ENCODE data around the gene RPH3AL. TPM values are rescaled to one million over a fixed set of nuclear protein-coding genes. Genes with fewer than 3 reads are reported as not detected.
A peak's percentile ranks its signal among the peaks of the same experiment; 100 is the strongest.

The RPH3AL gene
- total RNA-seq, 1 experiment from 2014 or later, result 3.0 TPM

- H3K9me3 Mint-ChIP-seq, result no peaks in the 10 kb centered on the region
- H3K9me3 ChIP-seq (ENCODE audit: control insufficient read depth, low read depth, low read length), result no peaks in the 10 kb centered on the region
- no peak overlapping the region for H3T11ph ChIP-seq (ENCODE audit: low read length)
- no peak overlapping the region for H3K27ac ChIP-seq (ENCODE audit: insufficient read length, low read depth, low read length)
- H3K56ac ChIP-seq (ENCODE audit: insufficient read length, low read depth, low read length), result no peak overlapping the region
- H3K27ac Mint-ChIP-seq, result peak overlapping the region in 1 of 3 experiments; percentile 24; a peak in 1 of 7 replicates
- H2BK5ac ChIP-seq (ENCODE audit: insufficient read length, low read length), result no peak overlapping the region
- WGBS (ENCODE audit: extremely low coverage, insufficient read length, low lambda C conversion rate), result no CpG with 5 or more reads among the region's 16 CpGs
- no peak overlapping the region for H3K4me3 Mint-ChIP-seq
- H3K23me2 ChIP-seq (ENCODE audit: insufficient read length, low read depth, low read length, poor library complexity, severe bottlenecking), result no peaks in the 10 kb centered on the region
- H3K14ac ChIP-seq (ENCODE audit: insufficient read depth, low read length), result no peak overlapping the region; the same call in 1 of the 2 replicates
- H3K79me2 ChIP-seq (ENCODE audit: insufficient read depth, low read length), result no peaks in the 10 kb centered on the region
- H3K4me2 ChIP-seq (ENCODE audit: insufficient read depth, insufficient read length, low read length), result no peak overlapping the region
- no peak overlapping the region for H3K18ac ChIP-seq (ENCODE audit: insufficient read length, low read depth, low read length)
- no peaks in the 10 kb centered on the region for H3K79me1 ChIP-seq (ENCODE audit: insufficient read depth, low read depth, low read length, poor library complexity, severe bottlenecking)
- H2AK5ac ChIP-seq (ENCODE audit: insufficient read length, low read length), result no peak overlapping the region
- no peak overlapping the region for H2BK20ac ChIP-seq (ENCODE audit: low read depth, low read length, poor library complexity, severe bottlenecking)
- no peak overlapping the region for H4K5ac ChIP-seq (ENCODE audit: insufficient read length, low read depth, low read length)
- DNase-seq, result no peak
- H3K4me1 ChIP-seq (ENCODE audit: insufficient read depth, low read length), result peaks cover 5% of the 10 kb centered on the region; the same call in 1 of the 2 replicates
- no peaks in the 10 kb centered on the region for H4K20me1 ChIP-seq (ENCODE audit: control insufficient read depth, insufficient read depth, insufficient read length)
- H3K27me3 Mint-ChIP-seq (ENCODE audit: low read depth), result no peaks in the 10 kb centered on the region; the same call in none of the 2 replicates
- H2BK120ac ChIP-seq (ENCODE audit: low read depth, low read length, poor library complexity, severe bottlenecking), result no peak overlapping the region
- no peaks in the 10 kb centered on the region for H3K36me3 Mint-ChIP-seq (ENCODE audit: insufficient read depth in 1 of 3, low read depth in 3 of 3)
- H2BK12ac ChIP-seq (ENCODE audit: insufficient read length, low read depth, low read length), result no peak overlapping the region
- no peak overlapping the region for H4K8ac ChIP-seq (replicated peaks; ENCODE audit: insufficient read length, low read depth, low read length)
- H3K9ac ChIP-seq (ENCODE audit: extremely low read depth, insufficient read length, low read length), result no peak overlapping the region
- no peak overlapping the region for H2AFZ ChIP-seq (ENCODE audit: low read length)
- H2BK15ac ChIP-seq (ENCODE audit: low read depth, low read length), result no peak overlapping the region
- no peaks in the 10 kb centered on the region for H3K27me3 ChIP-seq (ENCODE audit: insufficient read depth, low read length)
- H4K91ac ChIP-seq (ENCODE audit: insufficient read length, low read depth, low read length), result no peak overlapping the region
- H3K23ac ChIP-seq (ENCODE audit: insufficient read length, low read depth, low read length), result no peak overlapping the region
- no peak overlapping the region for H3K4ac ChIP-seq (ENCODE audit: low read depth, low read length)
- TF ChIP-seq, protein P1, sequence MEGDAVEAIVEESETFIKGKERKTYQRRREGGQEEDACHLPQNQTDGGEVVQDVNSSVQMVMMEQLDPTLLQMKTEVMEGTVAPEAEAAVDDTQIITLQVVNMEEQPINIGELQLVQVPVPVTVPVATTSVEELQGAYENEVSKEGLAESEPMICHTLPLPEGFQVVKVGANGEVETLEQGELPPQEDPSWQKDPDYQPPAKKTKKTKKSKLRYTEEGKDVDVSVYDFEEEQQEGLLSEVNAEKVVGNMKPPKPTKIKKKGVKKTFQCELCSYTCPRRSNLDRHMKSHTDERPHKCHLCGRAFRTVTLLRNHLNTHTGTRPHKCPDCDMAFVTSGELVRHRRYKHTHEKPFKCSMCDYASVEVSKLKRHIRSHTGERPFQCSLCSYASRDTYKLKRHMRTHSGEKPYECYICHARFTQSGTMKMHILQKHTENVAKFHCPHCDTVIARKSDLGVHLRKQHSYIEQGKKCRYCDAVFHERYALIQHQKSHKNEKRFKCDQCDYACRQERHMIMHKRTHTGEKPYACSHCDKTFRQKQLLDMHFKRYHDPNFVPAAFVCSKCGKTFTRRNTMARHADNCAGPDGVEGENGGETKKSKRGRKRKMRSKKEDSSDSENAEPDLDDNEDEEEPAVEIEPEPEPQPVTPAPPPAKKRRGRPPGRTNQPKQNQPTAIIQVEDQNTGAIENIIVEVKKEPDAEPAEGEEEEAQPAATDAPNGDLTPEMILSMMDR (conservative IDR thresholded peaks at IDR 0.05), result no peak
- H3K4me1 Mint-ChIP-seq, result peaks cover 9 to 36% of the 10 kb centered on the region in 2 experiments
Measured at GRCh38 chr17:231191-231965, 121.2 kb downstream of the RPH3AL start.

Measured in H9 (cell line).